Breast epithelium (tissue), 3 donors: Measurements from ENCODE around the gene SLC39A11.

Experiments used
- POLR2AphosphoS5 ChIP-seq, 3 donors: sonication (generic); formaldehyde crosslinking; IDR thresholded peaks; one replicate each; pipeline ENCODE4 v1.6.1; 2017; ENCODE audit warnings: antibody characterized with exemption in 3 of 3
- TF ChIP-seq, protein P1 (sequence below), 3 donors: fragments of 450-650 bp; IDR thresholded peaks; one replicate each; pipeline ENCODE4 v1.5.1; 2016 to 2017; ENCODE audit warnings: antibody characterized with exemption in 3 of 3, mild to moderate bottlenecking in 3 of 3, moderate library complexity in 3 of 3

DNA sequence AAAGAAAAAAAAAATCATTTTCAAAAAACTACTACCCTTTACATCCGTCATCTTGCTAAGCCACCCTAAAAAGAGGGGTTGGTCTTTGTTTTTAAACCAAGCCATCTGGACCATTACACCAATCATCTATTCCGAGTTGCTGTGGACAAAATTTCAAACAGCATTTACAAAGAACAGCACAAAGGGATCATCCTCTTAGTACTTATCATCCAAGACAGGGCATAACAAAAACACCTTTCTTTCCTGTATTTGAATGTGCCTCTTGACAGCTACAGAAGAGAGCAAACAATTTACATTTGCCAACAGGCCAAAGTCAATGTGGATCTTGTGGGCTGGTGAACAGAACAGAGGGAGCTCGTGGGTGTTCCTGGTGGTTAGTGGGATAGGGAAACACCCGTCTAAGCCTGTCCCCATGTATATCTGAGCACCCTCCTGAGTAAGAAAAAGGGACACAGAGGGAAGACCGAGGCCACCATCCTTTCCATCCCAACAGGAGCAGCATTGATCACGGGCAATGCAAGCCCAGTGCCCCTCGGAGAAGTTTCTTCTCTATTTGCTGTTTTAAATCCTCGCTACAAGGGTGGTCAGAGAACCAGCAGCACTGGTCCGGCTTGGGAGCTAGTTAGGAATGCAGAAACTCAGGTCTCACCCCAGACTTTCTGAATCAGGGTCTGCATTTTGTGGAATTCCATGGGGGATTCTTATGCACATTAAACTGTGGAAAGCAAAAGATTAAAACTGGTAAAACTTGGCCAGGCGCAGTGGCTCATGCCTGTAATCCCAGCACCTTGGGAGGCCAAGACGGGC, 1.9 kb downstream of the SLC39A11 start:
- no peak for TF ChIP-seq POLR2AphosphoS5 (IDR thresholded peaks at IDR 0.05)
- TF ChIP-seq, protein P1, sequence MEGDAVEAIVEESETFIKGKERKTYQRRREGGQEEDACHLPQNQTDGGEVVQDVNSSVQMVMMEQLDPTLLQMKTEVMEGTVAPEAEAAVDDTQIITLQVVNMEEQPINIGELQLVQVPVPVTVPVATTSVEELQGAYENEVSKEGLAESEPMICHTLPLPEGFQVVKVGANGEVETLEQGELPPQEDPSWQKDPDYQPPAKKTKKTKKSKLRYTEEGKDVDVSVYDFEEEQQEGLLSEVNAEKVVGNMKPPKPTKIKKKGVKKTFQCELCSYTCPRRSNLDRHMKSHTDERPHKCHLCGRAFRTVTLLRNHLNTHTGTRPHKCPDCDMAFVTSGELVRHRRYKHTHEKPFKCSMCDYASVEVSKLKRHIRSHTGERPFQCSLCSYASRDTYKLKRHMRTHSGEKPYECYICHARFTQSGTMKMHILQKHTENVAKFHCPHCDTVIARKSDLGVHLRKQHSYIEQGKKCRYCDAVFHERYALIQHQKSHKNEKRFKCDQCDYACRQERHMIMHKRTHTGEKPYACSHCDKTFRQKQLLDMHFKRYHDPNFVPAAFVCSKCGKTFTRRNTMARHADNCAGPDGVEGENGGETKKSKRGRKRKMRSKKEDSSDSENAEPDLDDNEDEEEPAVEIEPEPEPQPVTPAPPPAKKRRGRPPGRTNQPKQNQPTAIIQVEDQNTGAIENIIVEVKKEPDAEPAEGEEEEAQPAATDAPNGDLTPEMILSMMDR (IDR thresholded peaks at IDR 0.05), result no peak
